Thoracic aorta endothelial cell (primary cell): ENCODE data around the gene TRIB2. TPM values are rescaled to one million over a fixed set of nuclear protein-coding genes. Genes with fewer than 3 reads are reported as not detected.

Experiments used
- small RNA-seq: library from RNA; depleted of rRNA; stranded (forward); fragments of <200 nt; gene quantifications from one replicate; pipeline ENCODE3, GENCODE V24; 2012
- total RNA-seq: library from RNA; depleted of rRNA; stranded (reverse); fragments of >200 nt; gene quantifications from 2 replicates; pipeline ENCODE4 v1.2.3, GENCODE V29; 2012

Gene TRIB2
- total RNA-seq = 15.4 and 20.3 TPM in 2 replicates

DNA sequence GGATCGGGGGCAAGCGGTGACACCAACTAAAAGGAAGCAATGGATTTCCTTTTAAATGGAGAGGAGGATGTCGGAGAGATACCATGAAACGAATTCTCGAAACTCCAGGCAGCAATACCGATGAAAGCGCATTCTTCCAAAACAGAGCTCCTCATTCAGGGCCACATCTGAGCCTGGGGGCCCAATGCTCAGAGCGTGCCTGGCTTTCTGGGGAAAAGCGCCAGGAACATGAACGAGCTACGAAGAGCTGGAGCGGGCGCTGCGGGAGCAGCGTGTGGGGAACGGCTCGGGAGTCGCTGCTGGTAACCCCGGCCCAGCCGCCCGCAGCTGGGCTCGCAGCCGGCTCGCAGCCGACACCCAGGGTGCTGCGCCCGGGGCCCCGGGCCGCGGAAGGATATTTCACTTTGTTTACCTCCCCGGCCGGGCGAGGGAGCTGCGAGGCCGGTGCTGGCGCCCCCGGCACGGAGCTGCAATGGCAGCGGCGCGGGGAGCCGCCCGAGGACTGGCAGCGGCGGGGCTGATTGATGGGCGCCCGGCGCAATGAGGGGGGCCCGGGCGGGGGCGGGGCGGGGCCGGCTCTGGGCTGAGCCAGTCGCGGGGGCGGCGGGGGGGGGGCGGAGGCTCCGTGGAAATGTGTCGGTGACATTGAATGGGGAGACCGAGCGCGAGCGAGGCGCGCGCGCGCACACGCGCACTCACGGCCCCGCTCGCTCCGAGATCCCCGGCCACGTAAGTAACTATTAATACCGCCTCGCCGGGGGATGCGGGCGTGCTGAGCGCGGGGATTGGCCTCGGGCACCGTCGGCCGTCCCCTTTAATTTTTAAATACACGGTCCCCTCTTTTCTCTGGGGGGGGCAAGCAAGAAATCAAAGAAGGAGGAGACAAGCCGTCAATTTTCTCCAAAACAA, at the start of gene TRIB2:
Gene TRIB2, plus strand, starts transcription at position 655 of the 909 bp plus-strand sequence. CDS start 1,372 bp downstream, outside the sequence.

Small RNAs within 50 kb of the gene (small RNA-seq; reads per million reads assigned to genes)
- gene MIR3125 = not detected
